Naive thymus-derived CD4-positive, alpha-beta T cell (primary cell): Measurements from ENCODE around the gene NPIPB6. TPM values are rescaled to one million over a fixed set of nuclear protein-coding genes. Genes with fewer than 3 reads are reported as not detected.
A peak's percentile ranks its signal among the peaks of the same experiment; 100 is the strongest.

Experiments
- ATAC-seq: fragments of 150-1000 bp; cut with Tn5 transposase; 2 replicates; pipeline ENCODE4 v1.10.0; 2021; ENCODE audit warnings: mild to moderate bottlenecking, moderate library complexity
- CTCF ChIA-PET: fragments of 350-600 bp; sonication (Branson Sonifier 250); formaldehyde crosslinking; loops from one replicate; lab custom pipeline; 2021; ENCODE audit warnings: antibody characterized with exemption; lab: Charles Lee
- POLR2A ChIA-PET: fragments of 350-600 bp; sonication (Branson Sonifier 250); formaldehyde crosslinking; loops from one replicate; lab custom pipeline; 2021; ENCODE audit warnings: antibody characterized with exemption, inconsistent platforms; lab: Charles Lee
- DNase-seq, 9 donors: peaks; one replicate each; pipeline versions ENCODE4 v3.0.0 to v3.0.0-alpha.2; 2020 to 2022; ENCODE audit warnings: mixed read lengths in 1 of 9
- H3K27ac ChIP-seq: one replicate; pipeline ENCODE4 v1.7.0; 2013; ENCODE audit warnings: mild to moderate bottlenecking, low read depth, low read length, moderate library complexity
- H3K27me3 ChIP-seq, 2 donors: one replicate each; pipeline ENCODE4 v1.7.0; 2013; ENCODE audit warnings: low read length in 2 of 2, mild to moderate bottlenecking in 2 of 2, moderate library complexity in 2 of 2; ENCODE audit not compliant: control insufficient read depth in 2 of 2, insufficient read depth in 2 of 2
- H3K36me3 ChIP-seq, 3 experiments: 1 replicate in 2 of 3; 2 replicates in 1 of 3; pipeline ENCODE4 v1.7.0; 2013; ENCODE audit warnings: low read length in 3 of 3, mild to moderate bottlenecking in 3 of 3, moderate library complexity in 1 of 3; ENCODE audit not compliant: insufficient read depth in 3 of 3, control insufficient read depth in 2 of 3
- H3K4me1 ChIP-seq, 2 donors: one replicate each; pipeline ENCODE4 v1.7.0; 2013; ENCODE audit warnings: low read length in 2 of 2, mild to moderate bottlenecking in 2 of 2, moderate library complexity in 1 of 2; ENCODE audit not compliant: control insufficient read depth in 2 of 2, insufficient read depth in 2 of 2
- H3K4me3 ChIP-seq: 2 replicates; pipeline ENCODE4 v1.7.0; 2013; ENCODE audit warnings: mild to moderate bottlenecking, low read length
- H3K9me3 ChIP-seq, 3 experiments: 1 replicate in 2 of 3; 2 replicates in 1 of 3; pipeline ENCODE4 v1.7.0; 2013; ENCODE audit warnings: low read length in 3 of 3; ENCODE audit not compliant: control insufficient read depth in 2 of 3
- H3K27ac Mint-ChIP-seq, 9 donors: one replicate each; pipeline ENCODE4 v1.8.0; 2020 to 2022; ENCODE audit warnings: mixed read lengths in 9 of 9, mild to moderate bottlenecking in 8 of 9, moderate library complexity in 5 of 9, inconsistent platforms in 2 of 9
- H3K27me3 Mint-ChIP-seq, 5 donors: one replicate each; pipeline ENCODE4 v1.8.0; 2021 to 2022; ENCODE audit warnings: mixed read lengths in 5 of 5, mild to moderate bottlenecking in 1 of 5
- H3K36me3 Mint-ChIP-seq, 5 donors: one replicate each; pipeline ENCODE4 v1.8.0; 2020 to 2022; ENCODE audit warnings: mixed read lengths in 5 of 5, mild to moderate bottlenecking in 3 of 5, inconsistent platforms in 1 of 5
- H3K4me1 Mint-ChIP-seq, 7 donors: one replicate each; pipeline ENCODE4 v1.8.0; 2020 to 2022; ENCODE audit warnings: mixed read lengths in 7 of 7, mild to moderate bottlenecking in 3 of 7, inconsistent platforms in 1 of 7
- H3K4me3 Mint-ChIP-seq, 10 donors: one replicate each; pipeline ENCODE4 v1.8.0; 2020 to 2022; ENCODE audit warnings: mild to moderate bottlenecking in 10 of 10, mixed read lengths in 10 of 10, moderate library complexity in 6 of 10, inconsistent platforms in 2 of 10
- H3K9me3 Mint-ChIP-seq, 11 donors: one replicate each; pipeline ENCODE4 v1.8.0; 2020 to 2022; ENCODE audit warnings: mixed read lengths in 11 of 11, mild to moderate bottlenecking in 4 of 11, inconsistent platforms in 1 of 11, moderate library complexity in 1 of 11
- intact Hi-C, 2 donors: fragments of 100-400 bp; cut with micrococcal nuclease; formaldehyde crosslinking; loops; one replicate each; pipeline ENCODE4 v1.15.1; 2023
- polyA plus RNA-seq, 2 donors: library from polyadenylated mRNA; unstranded; fragments of 300-500 nt; fragmentation: Illumina TruSeq; gene quantifications; one replicate each; pipeline ENCODE4 v1.2.3, GENCODE V29; 2021
- total RNA-seq, 6 experiments: library from RNA in 5 of 6; stranded (reverse) in 5 of 6; gene quantifications; 1 replicate in 5 of 6; 2 replicates in 1 of 6; pipeline ENCODE4 v1.2.3 and lab custom pipeline; 2021 to 2026

The NPIPB6 gene
- total and polyA plus RNA-seq, 7 experiments from 2014 or later: 2.5 to 7.3 (median 5.6) TPM; not detected in 2

DNA sequence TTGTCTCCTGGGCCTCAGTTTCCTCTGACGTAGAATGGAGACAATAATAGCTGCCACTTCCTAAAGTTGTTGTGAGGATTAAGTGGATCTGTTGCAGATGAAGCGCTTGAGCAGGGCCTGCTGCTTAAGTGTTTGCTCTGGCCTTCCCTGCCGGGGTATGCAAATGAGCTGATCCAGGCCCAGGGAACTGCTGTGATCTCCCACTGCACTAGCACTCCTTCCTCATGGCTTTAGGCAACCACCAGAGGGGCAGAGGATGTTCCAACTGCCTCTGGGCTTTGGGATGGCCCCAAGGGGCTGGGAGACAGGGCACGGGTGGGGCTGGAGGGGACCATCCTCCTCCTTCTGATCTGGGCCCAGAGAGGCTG lies 64.8 kb downstream of the NPIPB6 start:
- no peaks in the 10 kb centered on the region for H3K27me3 ChIP-seq
- H3K9me3 ChIP-seq: no peaks in the 10 kb centered on the region
- Mint-ChIP-seq H3K27me3 (peaks cover 0 to 20% (median 0%) of the 10 kb centered on the region in 5 donors), H3K27ac (peak overlapping the region in 7 of 9 donors; percentile 16 to 92 (median 87)), H3K9me3 (no peaks in the 10 kb centered on the region), H3K4me1 (peaks cover 42 to 91% (median 78%) of the 10 kb centered on the region in 7 donors), H3K4me3 (peak overlapping the region in 9 of 10 donors; percentile 44 to 83 (median 73)), H3K36me3 (peaks cover 0 to 20% (median 10%) of the 10 kb centered on the region in 5 donors)
- intact Hi-C loops: no loop called here
- H3K27ac ChIP-seq: no peak overlapping the region
- CTCF ChIA-PET: interaction anchor here (1.0 to 2.2 kb wide), 4 partner anchors 18 to 23 kb away, joined by 3 to 9 read pairs (median 4); no protein-coding TSS in a partner anchor
- POLR2A ChIA-PET: interaction anchor here (1.2 to 12.2 kb wide), 4 partner anchors 11 to 80 kb away, joined by 3 to 205 read pairs (median 6); no protein-coding TSS in a partner anchor
- H3K36me3 ChIP-seq: peaks cover 0 to 18% (median 0%) of the 10 kb centered on the region in 3 experiments
- no peak overlapping the region for H3K4me3 ChIP-seq
- no peak for DNase-seq
- ATAC-seq: no peak
- peaks cover 61 to 62% of the 10 kb centered on the region in 2 donors for H3K4me1 ChIP-seq

DNA sequence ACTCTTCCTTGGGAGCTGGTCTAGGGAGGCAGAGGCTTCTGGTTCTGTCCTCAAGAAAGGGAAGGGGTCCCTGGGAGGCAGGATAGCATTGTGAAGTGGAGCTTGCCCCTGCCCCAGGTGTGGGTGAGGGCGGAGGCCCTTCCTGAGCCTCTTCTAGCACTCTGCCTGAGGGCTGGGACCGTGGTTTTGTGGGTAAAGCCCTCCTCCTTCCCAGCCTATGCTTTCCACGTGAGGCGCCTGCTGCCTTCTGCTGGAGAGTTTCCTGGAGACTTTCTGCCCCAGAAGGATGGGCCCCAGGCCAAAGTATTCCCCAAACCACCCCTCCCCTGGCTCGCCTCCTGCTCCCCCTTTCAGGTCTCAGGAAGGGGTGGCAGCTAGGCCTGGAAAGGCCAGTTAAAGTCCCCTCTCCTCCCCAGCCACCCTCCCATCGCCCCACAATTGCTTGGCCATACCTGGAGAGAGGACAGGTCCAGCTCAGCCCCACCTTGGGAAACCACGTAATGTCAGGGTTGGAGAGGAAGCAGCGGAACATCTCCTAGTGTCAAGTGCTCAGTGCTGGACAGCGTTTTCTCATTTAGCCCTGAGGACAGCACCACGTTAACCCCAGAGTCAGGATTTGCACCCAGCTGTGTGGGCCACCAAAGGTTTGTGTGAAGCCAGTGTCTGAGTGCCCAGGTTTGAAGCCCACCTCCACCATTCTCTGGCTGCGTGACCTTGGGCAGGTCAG lies 65.4 kb downstream of the NPIPB6 start:
- Mint-ChIP-seq H3K36me3 (peaks cover 0 to 18% (median 7%) of the 10 kb centered on the region in 5 donors), H3K4me1 (peaks cover 41 to 88% (median 74%) of the 10 kb centered on the region in 7 donors), H3K27me3 (peaks cover 0 to 20% (median 0%) of the 10 kb centered on the region in 5 donors), H3K4me3 (peak overlapping the region; percentile 44 to 83 (median 72)), H3K27ac (peak overlapping the region; percentile 61 to 96 (median 87)), H3K9me3 (no peaks in the 10 kb centered on the region)
- Histone ChIP-seq H3K36me3 (peaks cover 0 to 18% (median 0%) of the 10 kb centered on the region in 3 experiments), H3K4me1 (peaks cover 61 to 62% of the 10 kb centered on the region in 2 donors), H3K4me3 (peak overlapping the region; percentile 9), H3K9me3 (no peaks in the 10 kb centered on the region), H3K27me3 (no peaks in the 10 kb centered on the region), H3K27ac (peak overlapping the region; percentile 54)
- intact Hi-C loops: no loop called here
- POLR2A ChIA-PET: interaction anchor here (1.2 to 12.2 kb wide), 5 partner anchors 12 to 79 kb away, joined by 3 to 205 read pairs (median 8); no protein-coding TSS in a partner anchor
- CTCF ChIA-PET: interaction anchor here (0.5 to 1.3 kb wide), 5 partner anchors 12 to 28 kb away, joined by 3 to 6 read pairs (median 4); no protein-coding TSS in a partner anchor
- ATAC-seq (no peak), DNase-seq (no peak)

DNA sequence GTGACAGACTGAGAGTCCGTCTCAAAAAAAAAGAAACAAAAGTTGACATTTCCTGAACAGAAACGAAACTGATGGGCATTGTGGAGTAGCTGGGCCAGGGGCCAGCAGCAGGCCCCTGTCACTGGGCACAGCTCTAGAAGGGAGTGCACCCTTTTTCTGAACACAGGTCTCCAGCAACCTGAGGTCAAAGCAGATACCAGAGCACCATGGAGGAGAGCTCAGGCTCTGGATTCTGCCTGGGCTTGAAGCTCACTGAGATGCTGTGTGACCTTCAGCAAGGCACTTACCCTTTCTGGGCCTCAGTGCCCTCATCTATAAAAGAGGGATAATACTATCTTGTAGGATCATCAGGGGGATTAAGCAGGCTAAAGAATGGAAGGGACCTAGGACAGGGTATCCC lies 66.0 kb downstream of the NPIPB6 start:
- H3K36me3 Mint-ChIP-seq: peaks cover 0 to 16% (median 4%) of the 10 kb centered on the region in 5 donors
- no peak for DNase-seq
- H3K4me3 Mint-ChIP-seq: peak overlapping the region; percentile 43 to 83 (median 72)
- peaks cover 0 to 21% (median 0%) of the 10 kb centered on the region in 3 experiments for H3K36me3 ChIP-seq
- intact Hi-C loops: no loop called here
- no peaks in the 10 kb centered on the region for H3K27me3 ChIP-seq
- POLR2A ChIA-PET: interaction anchor here (0.6 to 12.2 kb wide), 4 partner anchors 12 to 23 kb away, joined by 3 to 205 read pairs (median 9); no protein-coding TSS in a partner anchor
- peaks cover 61 to 62% of the 10 kb centered on the region in 2 donors for H3K4me1 ChIP-seq
- CTCF ChIA-PET: interaction anchor here (0.5 to 1.3 kb wide), 4 partner anchors 13 to 28 kb away, joined by 3 to 6 read pairs (median 5); no protein-coding TSS in a partner anchor
- H3K4me1 Mint-ChIP-seq: peaks cover 44 to 81% (median 68%) of the 10 kb centered on the region in 7 donors
- H3K9me3 ChIP-seq: no peaks in the 10 kb centered on the region
- H3K4me3 ChIP-seq: peak overlapping the region; percentile 9
- H3K27ac ChIP-seq: peak overlapping the region; percentile 54
- no peak for ATAC-seq
- H3K27ac Mint-ChIP-seq: peak overlapping the region; percentile 61 to 96 (median 87)
- H3K27me3 Mint-ChIP-seq: peaks cover 0 to 23% (median 0%) of the 10 kb centered on the region in 5 donors
- no peaks in the 10 kb centered on the region for H3K9me3 Mint-ChIP-seq

DNA sequence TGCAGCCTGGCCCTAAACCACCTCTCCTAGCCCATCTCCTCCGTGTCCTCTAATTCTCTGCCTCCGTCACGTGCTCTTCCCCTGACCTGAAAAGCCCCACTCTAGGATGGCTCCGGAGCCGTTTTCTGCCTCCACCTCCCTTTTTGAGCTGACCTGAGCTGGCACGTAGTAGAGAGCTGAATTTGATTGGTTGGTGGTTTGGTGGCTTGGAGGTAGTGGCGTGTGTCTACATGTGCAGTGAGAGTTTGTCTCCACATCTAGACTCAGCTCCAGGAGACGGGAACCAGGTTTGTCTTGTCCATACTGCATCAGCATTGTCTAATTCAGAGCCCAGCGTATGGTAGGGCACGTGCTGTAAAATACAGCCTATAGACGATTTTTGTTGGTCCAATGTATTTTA lies 68.0 kb downstream of the NPIPB6 start:
- peak overlapping the region in 8 of 9 donors; percentile 65 to 93 (median 84) for H3K27ac Mint-ChIP-seq
- CTCF ChIA-PET: interaction anchor here (0.7 to 2.1 kb wide), 5 partner anchors 10 to 21 kb away, joined by 3 to 8 read pairs (median 3); no protein-coding TSS in a partner anchor

DNA sequence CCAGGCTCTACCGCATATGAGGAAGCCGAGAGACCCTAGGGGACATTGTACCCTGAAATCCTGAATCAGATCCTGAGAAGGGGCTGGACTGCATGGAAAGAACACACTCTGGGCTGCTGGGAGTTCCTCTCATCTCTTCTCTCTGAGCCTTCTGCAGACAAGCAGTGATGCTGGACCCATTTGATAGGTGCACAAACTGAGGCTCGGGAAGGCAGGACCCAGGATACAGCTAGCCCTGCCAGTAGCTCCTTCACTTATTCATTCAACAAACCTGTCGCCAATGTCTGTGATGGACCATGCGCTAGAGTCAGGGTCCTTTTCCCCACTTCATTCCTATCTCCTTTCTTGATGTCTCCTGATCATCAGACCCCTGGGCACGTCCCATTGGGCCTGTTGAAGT lies 69.1 kb downstream of the NPIPB6 start:
- intact Hi-C loops: no loop called here
- peaks cover 57 to 71% of the 10 kb centered on the region in 2 donors for H3K4me1 ChIP-seq

More for the DNA sequence above, 68.0 kb downstream of the NPIPB6 start:
- peak overlapping the region; percentile 87 for H3K27ac ChIP-seq
- POLR2A ChIA-PET: interaction anchor here (1.4 to 12.2 kb wide), 3 partner anchors 14 to 21 kb away, joined by 3 to 205 read pairs (median 7); no protein-coding TSS in a partner anchor
- Mint-ChIP-seq H3K4me3 (peak overlapping the region; percentile 10 to 97 (median 91)), H3K27me3 (peaks cover 0 to 23% (median 0%) of the 10 kb centered on the region in 5 donors), H3K9me3 (peaks cover 0 to 2% (median 0%) of the 10 kb centered on the region in 11 donors), H3K4me1 (peaks cover 56 to 79% (median 68%) of the 10 kb centered on the region in 7 donors), H3K36me3 (peaks cover 0 to 16% (median 4%) of the 10 kb centered on the region in 5 donors)
- peak overlapping the region; percentile 94 for H3K4me3 ChIP-seq
- ATAC-seq (no peak), DNase-seq (no peak)
- intact Hi-C loops: no loop called here
- no peaks in the 10 kb centered on the region for H3K27me3 ChIP-seq
- peaks cover 0 to 8% (median 0%) of the 10 kb centered on the region in 3 experiments for H3K36me3 ChIP-seq
- no peaks in the 10 kb centered on the region for H3K9me3 ChIP-seq
- peaks cover 60 to 67% of the 10 kb centered on the region in 2 donors for H3K4me1 ChIP-seq

More for the DNA sequence above, 69.1 kb downstream of the NPIPB6 start:
- peak overlapping the region; percentile 94 for H3K4me3 ChIP-seq
- Mint-ChIP-seq H3K9me3 (peaks cover 0 to 2% (median 0%) of the 10 kb centered on the region in 11 donors), H3K27me3 (peaks cover 0 to 24% (median 0%) of the 10 kb centered on the region in 5 donors), H3K4me1 (peaks cover 54 to 78% (median 69%) of the 10 kb centered on the region in 7 donors), H3K4me3 (peak overlapping the region; percentile 75 to 97 (median 91)), H3K27ac (peak overlapping the region in 8 of 9 donors; percentile 65 to 92 (median 84)), H3K36me3 (peaks cover 0 to 11% (median 0%) of the 10 kb centered on the region in 5 donors)
- no peaks in the 10 kb centered on the region for H3K27me3 ChIP-seq
- DNase-seq (no peak), ATAC-seq (no peak)
- ChIA-PET POLR2A (interaction anchor here (0.7 to 12.2 kb wide), 5 partner anchors 10 to 23 kb away, joined by 4 to 205 read pairs (median 6); no protein-coding TSS in a partner anchor), CTCF (interaction anchor here (0.9 to 2.1 kb wide), 5 partner anchors 9 to 20 kb away, joined by 3 to 8 read pairs (median 4); no protein-coding TSS in a partner anchor)
- peaks cover 0 to 3% (median 0%) of the 10 kb centered on the region in 3 experiments for H3K36me3 ChIP-seq
- H3K9me3 ChIP-seq: no peaks in the 10 kb centered on the region
- H3K27ac ChIP-seq: peak overlapping the region; percentile 87
